Stimulated activated CD4-positive, alpha-beta T cell treated with anti-CD3 and anti-CD28 coated beads, Interleukin-2, amount 100 ng/mL, for 48 hours (primary cell): ENCODE data around the gene ARAP2.

ENCODE experiments used
- DNase-seq, 2 donors: peaks; one replicate each; pipeline ENCODE4 v3.0.0-alpha.2; 2020

Gene ARAP2

DNA sequence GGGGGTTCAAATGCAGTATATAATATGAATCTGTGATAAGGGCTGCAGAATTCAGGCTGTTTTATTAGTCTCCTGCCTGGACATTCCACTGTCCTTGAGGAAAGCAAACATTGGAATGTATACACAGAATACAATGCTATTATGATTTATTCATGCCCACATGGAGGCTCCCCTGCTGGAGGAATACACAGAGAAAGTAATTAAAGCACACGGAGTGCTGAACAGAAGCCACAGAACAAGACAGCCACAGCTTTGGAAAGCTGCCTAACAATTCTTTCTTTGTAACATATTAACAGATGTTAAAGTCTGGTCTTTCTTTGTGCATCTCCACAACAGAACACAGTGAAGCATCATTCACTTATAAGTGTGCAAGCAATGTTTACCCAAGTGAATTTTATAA, 155.8 kb downstream of the ARAP2 start:
- no peak for DNase-seq

DNA sequence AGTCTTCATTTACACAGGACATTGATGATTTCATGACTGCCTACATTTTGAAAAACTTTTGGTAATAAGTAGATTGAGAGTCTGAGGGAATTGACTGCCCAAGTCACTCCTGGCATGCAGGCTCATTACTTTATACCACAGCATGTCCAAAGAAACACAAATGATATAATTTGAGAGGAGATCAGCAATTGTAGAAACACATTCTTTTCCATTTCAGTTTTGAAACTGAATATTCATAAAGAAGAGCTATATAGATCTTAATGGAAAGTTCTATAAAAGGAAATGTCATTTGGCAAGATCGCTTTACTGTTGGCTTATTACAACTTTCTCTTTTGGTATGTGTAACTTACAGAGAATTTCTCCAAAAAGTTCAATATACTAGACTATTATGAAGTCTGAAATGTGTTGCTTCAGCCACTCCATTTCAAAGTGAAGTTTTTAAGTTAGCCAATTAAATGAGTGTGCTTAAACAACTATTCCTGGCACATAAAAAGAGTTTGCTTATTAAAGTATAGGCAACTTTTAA, 158.0 kb downstream of the ARAP2 start:
- no peak for DNase-seq

DNA sequence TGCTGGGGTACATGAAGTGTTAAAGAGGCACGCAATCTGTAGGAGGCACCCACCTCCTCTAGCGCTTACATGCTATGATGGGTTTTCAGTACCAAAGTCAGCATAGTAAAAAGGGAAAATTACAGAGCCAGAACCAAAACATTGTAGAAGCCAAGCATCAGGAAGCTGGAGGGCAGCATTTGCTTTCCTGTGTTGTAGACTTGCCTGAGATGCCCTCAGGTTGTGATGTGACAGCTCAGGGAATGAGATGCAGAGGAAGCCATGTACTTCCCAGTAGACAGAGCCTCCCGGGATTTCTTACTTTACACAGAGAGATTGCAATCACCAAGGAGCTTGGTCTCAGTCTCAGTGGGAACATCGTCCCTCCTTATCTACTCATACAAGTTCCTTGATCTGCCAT, 161.5 kb downstream of the ARAP2 start:
- no peak for DNase-seq

DNA sequence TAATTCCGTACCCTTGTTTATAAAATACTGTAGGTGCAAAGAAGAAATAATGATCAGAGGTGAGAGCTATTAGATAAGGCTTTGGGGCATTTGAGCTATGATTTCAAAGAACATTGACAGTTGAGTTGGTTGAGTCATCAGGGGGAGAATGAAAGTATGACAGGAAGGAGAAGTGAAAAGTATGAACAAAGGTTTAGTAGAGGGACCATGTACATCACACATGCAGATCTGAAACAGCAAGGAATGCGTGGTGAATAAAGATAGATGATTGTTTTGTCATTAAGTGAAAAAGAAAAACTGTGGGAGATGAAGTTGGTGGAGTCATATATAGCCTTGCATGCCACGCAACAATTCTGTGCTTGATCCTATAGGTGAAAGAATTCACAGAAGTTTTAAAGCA, 163.1 kb downstream of the ARAP2 start:
- no peak for DNase-seq

DNA sequence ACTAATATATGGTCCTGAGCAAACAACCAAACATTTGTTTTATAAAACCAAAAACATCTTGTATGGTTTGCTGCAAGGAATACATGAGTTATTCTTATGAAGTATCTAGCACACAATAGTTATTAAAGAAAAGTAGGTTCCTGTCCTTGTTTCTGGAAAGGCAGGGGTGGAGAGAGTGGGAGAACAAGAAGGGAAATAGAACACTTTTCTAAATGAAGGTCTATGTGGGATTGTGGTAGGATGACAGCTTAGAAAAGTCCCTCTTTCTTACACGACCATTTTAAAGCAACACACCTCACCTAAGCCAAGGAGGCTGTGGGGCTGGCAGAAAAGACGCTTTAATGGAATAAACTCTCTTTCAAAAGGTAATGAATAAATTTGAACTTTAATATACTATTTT, 164.6 kb downstream of the ARAP2 start:
- no peak for DNase-seq

DNA sequence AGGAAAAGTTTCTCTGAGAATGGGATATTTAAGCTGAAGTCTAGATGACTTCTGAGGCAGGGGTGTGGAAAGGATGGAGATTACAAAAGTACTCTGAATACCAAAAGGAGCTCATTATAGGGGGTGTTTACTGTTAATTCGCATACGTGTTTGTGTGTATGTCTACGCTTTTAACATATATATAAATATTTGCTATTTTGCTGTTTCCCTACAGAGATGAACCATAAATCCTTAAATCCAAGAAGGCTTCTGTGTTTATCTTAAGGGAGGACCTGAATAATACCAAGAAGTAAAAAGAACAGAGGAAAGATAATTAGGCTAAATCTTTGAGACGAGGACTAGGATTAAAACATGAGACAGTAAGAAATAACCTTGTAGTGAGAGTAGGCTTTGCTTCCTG, 166.0 kb downstream of the ARAP2 start:
- DNase-seq: no peak

DNA sequence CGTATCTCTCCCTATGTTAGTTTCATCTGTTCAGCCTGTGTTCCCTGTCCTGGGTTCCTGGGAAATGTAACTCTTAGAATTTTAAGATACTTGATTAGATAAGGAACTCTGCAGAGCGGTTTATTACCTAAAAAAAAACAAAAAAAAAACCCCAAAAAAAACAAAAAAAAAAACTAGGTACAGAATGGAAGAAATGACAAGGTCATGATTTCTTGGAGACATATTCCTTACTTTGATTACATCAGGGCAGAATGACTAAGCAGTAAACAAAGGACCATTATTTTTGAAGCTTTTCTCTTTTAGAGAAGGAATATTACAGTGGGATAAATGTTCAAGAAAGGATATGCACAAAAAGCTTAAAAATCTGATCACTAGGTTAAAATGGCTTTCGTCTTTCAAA, 171.8 kb downstream of the ARAP2 start:
- DNase-seq: no peak

DNA sequence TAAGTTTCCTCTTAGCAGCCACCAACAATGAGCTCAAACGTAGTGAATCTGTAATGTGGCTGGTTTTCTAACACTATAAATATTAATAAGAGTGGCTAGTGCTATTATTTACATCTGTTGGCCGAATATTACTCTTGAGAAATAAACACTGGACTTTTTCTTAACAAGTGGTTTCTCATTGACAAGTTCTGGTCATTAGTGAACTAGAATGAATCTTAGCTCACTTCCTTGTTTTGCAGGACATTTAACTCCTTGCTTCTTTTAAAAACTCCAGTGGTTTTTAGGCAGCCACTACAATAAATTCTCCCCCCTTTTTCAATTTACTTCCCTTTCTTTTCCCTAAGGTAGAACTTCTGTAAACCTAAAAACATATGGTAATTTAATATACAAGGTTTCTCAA, 177.2 kb downstream of the ARAP2 start:
- no peak for DNase-seq

DNA sequence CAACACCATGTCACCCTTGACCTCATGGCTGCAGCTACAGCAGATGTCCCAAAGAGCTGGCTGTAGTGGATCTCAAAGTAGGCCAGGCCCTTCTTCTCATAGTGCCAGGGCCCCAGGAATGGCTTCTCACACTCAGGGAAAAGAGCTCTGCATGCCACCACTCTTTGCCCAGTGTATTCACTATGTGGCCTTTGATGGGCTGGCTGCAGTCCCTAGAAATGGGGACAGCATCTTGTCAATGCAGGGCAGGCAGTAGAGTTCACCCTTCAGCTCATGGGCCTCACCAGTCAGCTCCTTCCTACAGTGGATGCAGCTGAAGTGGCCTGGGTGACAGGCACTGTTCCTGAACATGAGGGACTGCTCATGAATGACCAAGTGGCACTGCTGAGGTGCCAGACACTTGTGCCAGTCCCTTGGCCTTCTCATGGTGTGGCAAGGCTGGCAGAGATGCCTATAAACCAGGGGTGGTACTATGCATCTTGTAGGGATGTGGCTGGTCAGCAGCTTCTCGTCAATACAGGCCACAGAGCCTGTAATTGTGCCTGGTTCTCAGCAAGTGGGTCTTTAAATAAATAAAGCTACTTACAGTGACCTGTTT, 178.9 kb downstream of the ARAP2 start:
- no peak for DNase-seq

DNA sequence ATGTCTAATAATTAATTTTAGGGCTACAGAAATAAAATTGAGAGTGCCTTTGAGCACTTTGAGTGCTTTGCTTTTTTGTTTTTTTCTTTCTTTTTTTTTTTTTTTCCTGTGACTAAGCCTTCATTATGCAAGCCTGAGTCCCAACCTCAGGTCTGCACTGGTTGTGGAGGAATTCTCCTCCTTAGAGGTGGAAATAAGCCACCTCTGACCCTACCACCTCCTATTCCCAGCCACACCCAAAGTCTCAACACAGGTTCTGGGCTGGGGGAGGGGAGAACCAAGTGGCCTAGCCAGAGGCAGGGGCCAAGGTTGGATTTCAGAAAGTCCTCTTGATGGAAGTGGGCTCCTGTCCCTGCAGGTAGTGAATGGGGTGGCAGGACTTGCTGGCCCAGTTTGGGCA, 180.2 kb downstream of the ARAP2 start:
- no peak for DNase-seq

DNA sequence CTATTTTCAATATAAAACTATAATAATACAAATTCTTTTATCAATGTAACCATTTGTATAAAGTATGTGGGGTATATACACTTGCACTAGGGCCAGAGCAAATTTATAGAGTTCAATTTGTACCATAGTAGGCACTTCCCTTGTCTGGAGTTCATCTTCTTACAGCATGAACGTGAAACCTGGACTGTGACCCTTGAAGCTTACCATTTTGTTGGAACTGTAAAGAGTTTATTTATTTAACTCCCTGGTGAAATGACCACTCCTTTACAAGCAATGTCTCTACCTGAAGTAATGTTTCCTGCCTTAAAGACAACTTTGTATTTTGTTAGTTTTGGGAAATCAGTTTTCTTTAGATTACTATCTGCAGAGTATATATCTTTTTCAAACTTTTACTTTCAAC, 188.2 kb downstream of the ARAP2 start:
- DNase-seq: no peak

DNA sequence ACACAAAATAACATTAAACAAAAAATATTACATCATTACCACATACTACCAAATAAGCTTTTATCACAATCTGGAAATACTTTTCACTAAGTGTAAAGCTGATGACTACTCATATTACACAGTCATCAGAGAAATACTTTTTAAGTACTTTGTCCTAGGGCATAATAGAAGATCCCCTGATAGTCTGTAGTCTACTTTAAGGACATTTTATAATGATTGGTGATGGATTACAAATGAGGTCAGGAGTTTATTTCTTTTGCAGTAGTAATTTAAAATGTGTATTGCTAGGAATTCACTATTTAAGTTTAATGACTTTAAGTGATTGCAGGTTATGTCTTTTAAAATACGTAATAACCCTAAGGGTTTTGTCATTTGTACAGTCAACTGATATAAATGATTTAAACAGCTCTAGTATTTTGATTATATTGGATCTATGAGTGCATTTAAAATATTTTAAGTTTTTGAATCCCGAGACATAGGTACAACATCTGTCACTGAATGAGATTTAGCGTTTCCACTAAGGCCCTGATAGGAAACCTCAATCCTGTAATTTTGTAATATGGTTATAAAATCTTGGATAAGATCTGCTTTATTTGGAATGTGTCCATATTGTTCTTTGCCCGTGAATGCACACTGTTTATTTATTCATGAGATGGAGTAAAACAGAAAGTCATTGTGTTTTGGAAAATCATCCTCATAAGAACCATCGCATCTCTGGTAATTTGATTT, 189.5 kb downstream of the ARAP2 start:
- DNase-seq: no peak

DNA sequence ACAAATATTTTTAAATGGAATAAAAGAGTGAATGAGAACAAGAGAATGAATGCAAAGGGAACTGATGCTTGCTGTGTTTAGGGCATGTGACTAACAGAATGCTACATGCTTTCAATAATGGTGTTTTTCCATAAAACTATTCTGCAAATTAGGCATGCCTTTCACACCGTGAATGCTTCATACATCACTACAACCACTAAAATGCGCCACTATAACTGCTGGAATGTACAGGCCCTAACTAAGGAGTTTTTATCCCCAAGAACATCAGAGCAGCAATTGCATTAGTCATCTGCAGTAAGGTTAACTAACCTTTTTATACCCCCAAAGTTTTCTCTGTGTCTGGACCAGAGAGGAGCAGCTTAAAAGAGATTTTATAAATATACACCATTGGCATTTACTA, 190.4 kb downstream of the ARAP2 start:
- no peak for DNase-seq

DNA sequence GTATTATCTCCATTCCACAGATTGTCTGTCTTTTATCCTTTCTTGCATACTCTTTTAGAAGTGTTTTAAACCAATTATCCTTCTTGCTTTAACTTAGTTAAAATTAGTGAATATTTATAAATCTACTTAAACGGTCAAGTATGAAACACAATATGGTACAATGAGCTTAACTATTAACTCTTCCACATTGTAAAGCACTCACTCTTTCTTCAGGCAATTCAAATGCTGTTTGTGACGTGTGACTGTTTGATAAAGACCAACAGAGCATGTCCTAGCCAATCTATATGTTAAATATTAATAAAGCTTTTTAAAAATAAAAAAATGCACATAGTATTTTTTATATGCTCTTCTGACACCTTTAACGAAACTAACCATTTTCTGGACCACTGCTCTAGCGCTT, 192.7 kb downstream of the ARAP2 start:
- DNase-seq: no peak

DNA sequence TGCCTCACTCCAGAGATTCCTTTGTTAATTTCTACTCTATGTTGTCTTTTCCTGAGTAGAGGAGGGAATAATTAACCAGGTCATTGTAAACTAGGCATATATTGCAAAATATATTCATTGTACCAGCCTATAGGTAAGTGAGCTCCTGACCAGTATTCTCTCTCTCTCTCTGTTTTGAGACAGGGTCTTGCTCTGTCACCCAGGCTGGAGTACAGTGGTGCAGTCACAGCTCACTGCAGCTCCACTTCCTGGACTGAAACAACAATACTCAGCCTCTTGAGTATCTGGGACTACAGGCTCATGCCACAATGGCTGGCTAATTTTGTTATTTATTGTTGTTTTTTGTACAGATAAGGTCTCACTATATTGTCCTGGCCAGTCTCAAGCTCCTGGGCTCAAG, 198.3 kb downstream of the ARAP2 start:
- no peak for DNase-seq

DNA sequence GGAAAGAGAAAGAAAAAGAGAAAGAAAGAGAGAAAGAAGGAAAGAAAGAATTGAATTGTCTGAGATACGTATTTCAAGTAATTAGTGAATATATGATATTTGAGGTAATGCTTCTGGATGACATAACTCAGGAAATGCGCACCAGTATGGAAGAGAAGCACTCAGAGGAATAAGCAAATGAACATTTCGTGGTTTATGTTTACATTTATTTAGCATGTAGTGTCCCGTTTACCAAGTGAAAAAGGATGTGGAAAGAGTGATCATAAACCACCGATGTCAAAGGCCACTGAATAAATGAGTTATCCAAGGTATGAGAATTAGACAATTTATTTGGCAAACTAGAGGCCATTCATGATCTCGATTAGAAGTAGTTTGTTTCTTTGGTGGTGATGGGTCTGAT, 200.4 kb downstream of the ARAP2 start:
- no peak for DNase-seq

DNA sequence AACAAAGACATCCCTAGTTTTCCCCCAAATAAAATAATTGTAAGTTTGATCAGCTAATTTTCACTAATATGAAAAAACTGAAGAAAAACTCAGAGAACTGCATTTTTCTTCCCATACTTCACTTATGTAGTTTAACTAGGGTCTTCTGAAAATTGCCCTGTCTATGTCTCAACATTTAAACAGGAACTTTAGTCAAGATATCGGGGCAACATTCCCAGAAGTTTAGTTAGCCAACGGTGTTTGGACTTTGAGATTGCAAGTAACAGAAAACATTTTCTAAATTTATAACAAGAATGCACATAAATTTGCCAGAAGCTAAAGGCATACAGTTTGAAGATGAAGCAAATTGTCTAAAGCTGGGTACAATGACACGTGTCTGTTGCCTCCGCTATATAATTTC, 201.1 kb downstream of the ARAP2 start:
- DNase-seq: no peak

DNA sequence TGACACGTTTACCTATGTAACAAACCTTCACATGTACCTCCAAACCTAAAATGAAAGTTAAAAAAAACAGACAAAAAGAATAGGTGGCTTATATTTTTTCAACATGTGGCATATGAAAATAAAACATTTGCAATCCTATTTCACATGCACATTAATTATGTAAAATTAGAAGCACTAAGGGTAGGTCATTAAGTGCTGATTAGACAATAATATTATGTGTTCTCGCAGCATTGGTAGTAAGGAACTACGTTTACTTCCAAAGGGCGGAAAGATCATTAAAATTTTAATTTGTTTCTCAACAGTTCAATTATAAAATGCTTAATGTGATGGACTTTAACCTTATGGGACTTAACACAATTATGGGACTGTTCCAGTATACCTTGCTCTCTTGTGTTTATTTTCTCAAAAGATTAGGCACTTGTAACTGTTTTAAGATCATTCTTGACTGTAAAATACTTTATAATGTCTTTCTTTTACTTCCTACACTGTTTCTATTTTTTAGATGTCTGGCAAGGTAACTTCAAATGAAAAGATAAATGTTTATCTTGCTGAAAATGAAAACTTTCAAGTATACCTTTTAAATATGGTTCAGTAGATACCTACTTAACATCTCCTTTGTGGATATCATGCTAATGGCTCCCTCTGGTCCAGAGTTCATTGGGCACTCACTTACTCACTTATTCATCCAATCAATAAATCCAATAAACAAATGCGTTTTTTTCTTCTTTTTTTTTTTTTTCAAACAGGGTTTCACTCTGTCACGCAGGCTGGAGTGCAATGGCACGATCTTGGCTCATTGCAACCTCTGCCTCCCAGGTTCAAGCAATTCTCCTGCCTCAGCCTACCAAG, 202.0 kb downstream of the ARAP2 start:
- DNase-seq: no peak

DNA sequence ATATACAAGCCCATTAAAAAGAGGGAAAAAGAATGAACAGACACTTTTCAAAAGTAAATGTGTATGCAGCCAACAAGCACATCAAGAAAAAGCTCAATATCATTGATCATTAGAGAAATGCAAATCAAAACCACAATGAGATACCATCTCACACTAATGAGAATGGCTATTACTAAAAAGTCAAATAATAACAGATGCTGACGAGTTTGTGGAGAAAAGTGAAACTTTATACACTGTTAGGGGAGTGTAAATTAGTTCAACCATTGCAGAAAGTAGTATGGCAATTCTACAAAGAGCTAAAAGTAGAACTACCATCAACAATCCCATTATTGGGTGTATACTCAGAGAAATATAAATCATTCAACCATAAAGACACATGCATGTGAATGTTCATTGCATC, 203.0 kb downstream of the ARAP2 start:
- DNase-seq: no peak

DNA sequence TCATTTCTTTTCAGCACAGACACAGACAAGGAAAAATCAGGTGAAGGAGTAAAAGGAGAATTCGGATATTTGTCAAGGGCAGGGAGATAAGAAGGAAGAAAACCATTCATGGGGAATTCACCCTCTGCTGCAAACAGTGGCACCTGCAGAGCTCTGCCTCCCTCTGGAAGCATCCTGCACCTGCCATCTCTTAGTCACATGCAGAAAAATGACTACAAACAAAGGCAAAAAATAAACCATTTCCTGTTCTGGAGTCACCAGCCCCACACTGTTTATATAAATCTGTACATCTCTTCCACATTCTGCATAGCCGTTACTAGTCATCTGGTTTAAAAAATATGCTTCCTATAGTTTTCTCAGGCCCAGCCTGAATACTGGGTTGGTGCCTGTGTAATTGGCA, 205.3 kb downstream of the ARAP2 start:
- DNase-seq: no peak

DNA sequence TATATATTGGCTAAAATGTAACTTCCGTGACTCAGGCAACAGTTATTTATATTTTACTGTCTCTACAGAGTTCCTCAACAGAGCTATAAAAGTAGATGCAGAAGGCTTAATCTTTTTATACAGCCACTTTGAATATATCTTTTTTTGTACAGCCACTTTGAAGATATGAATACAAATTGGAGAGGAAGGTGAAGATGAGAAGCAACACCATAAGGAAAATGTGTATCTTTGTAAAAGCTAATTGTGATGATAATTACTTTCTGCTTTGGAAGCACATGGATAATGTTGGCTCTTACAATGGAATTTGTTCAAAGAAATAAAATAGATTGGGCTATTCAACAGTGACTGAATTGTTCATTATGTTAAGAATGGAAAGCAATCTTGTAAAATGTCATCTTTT, 205.8 kb downstream of the ARAP2 start:
- no peak for DNase-seq

DNA sequence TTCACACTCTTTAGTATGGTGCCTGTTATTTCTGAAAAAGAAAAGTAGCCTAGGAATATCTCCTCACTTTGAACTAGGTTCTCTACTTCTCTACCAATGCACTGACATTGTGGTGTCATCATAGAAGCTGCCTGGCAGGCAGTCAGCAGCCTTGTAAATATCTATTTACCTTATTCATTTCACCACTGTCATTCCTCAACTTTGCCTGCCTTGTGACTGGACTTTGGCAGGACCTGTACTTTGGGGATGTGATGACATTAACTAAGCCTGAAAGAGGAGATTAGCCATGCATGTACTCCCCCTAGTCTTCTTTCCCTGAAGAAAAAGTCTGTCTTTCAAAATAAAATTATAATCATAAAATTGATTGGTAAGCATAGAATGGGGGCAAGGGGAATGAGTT, 207.2 kb downstream of the ARAP2 start:
- DNase-seq: no peak

DNA sequence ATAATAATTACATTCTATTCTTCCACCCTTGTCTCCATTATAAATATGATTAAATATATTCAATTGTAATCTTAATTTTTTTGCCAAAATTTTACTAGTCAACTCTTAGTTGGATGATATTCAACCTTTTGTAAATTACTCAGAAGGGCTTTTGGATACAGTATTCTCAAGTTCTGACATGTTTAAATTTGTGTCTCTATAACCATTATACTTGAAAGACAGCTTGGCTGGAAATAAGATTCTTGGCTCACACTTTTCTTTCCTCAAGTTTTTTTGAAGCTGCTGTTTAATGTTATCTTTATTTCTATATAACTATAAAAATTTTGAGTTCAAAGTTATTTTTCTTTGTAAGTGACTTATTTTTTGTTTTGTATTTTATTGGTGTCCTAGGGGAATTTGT, 214.4 kb downstream of the ARAP2 start:
- no peak for DNase-seq

DNA sequence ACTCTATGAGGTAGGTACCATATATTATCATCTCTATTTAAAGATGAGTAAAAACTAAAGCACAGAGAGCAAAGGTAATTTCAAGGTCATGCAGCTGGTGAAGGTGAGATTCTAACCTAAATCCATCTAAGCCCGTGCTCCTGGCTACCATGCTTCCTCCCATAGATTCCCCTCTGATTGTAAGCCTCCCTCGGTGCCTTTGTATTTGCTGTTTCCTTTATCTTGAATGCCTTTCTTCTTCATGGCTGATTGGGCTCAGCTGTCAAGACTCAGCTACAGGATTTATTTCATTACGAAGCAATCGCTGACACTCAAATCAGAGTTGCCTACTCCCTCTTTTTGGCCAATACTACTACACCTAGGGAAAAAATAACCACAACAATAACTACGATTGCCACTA, 217.1 kb downstream of the ARAP2 start:
- no peak for DNase-seq
